Endothelial cell of umbilical vein (primary cell): ENCODE data around the gene ANO6. TPM values are rescaled to one million over a fixed set of nuclear protein-coding genes. Genes with fewer than 3 reads are reported as not detected.

ENCODE experiments used
- BruUV-seq: library from RNA; stranded (reverse); fragments of 400-500 nt; replicated peaks from 2 replicates; lab custom pipeline; 2021; lab: Mats Ljungman, UMichigan
- CTCF ChIA-PET: fragments of 300-600, 350-600 bp; sonication (Branson Sonifier 250); formaldehyde crosslinking; loops from one replicate; lab custom pipeline; 2021; ENCODE audit warnings: antibody characterized with exemption, inconsistent platforms; lab: Charles Lee
- POLR2A ChIA-PET: fragments of 300-600, 350-600 bp; sonication (Branson Sonifier 250); formaldehyde crosslinking; loops from one replicate; lab custom pipeline; 2021; ENCODE audit warnings: antibody characterized with exemption, inconsistent platforms; lab: Charles Lee
- DNase-seq: peaks from one replicate; pipeline ENCODE4 v3.0.0-alpha.2; 2011; ENCODE audit warnings: low read depth, low spot score
- FAIRE-seq: peaks from 2 replicates; lab custom pipeline; 2011; peaks lifted over from hg19 to GRCh38; lab: Jason Lieb, UNC
- H2AFZ ChIP-seq: 2 replicates; pipeline ENCODE4 v1.6.0; 2012; ENCODE audit warnings: low read depth, low read length, control low read depth, inconsistent platforms
- H3K27ac ChIP-seq: 2 replicates; pipeline ENCODE4 v1.5.1; 2011; ENCODE audit warnings: low read depth, mild to moderate bottlenecking, control low read depth, low read length, moderate library complexity; ENCODE audit not compliant: insufficient read depth
- H3K27me3 ChIP-seq, 2 experiments: 2 replicates each; pipeline versions ENCODE4 v1.6.0 to v1.6.1; 2011; ENCODE audit warnings: low read length in 2 of 2, mixed read lengths in 1 of 2; ENCODE audit not compliant: control insufficient read depth in 2 of 2, insufficient read depth in 2 of 2
- H3K36me3 ChIP-seq, 2 experiments: 2 replicates in 1 of 2; 3 replicates in 1 of 2; pipeline ENCODE4 v1.5.1; 2011; ENCODE audit warnings: low read length in 2 of 2, mild to moderate bottlenecking in 1 of 2, moderate library complexity in 1 of 2; ENCODE audit not compliant: control insufficient read depth in 2 of 2, insufficient read depth in 2 of 2; ENCODE audit errors: extremely low read depth in 1 of 2
- H3K4me1 ChIP-seq: 3 replicates; pipeline ENCODE4 v1.5.1; 2011; ENCODE audit warnings: mild to moderate bottlenecking, low read length; ENCODE audit not compliant: control insufficient read depth, insufficient read depth; ENCODE audit errors: extremely low read depth
- H3K4me2 ChIP-seq: 2 replicates; pipeline ENCODE4 v1.6.1; 2011; ENCODE audit warnings: low read length, control low read depth, mixed read lengths; ENCODE audit not compliant: insufficient read depth
- H3K4me3 ChIP-seq, 3 experiments: fragments of 200-600 bp in 1 of 3; sonication (generic), shearing (Covaris generic) in 1 of 3; replicated peaks in 1 of 3; 2 replicates each; pipeline ENCODE4 v1.5.1; 2011 to 2016; ENCODE audit warnings: control low read depth in 3 of 3, low read length in 3 of 3, mild to moderate bottlenecking in 2 of 3, inconsistent platforms in 1 of 3, low read depth in 1 of 3, moderate library complexity in 1 of 3; ENCODE audit not compliant: insufficient read depth in 1 of 3
- H3K79me2 ChIP-seq: 2 replicates; pipeline ENCODE4 v1.6.0; 2012; ENCODE audit warnings: low read length, inconsistent platforms; ENCODE audit not compliant: control insufficient read depth, insufficient read depth
- H3K9ac ChIP-seq: replicated peaks from 2 replicates; pipeline ENCODE3; 2011; ENCODE audit warnings: low read length, control low read depth; ENCODE audit not compliant: insufficient read depth; ENCODE audit errors: extremely low read depth
- H3K9me1 ChIP-seq: replicated peaks from 3 replicates; pipeline ENCODE4 v1.6.0; 2011; ENCODE audit warnings: mild to moderate bottlenecking, low read length; ENCODE audit not compliant: control insufficient read depth, insufficient read depth; ENCODE audit errors: extremely low read depth
- H3K9me3 ChIP-seq: replicated peaks from 2 replicates; pipeline ENCODE4 v1.5.1; 2012; ENCODE audit warnings: low read length, inconsistent platforms; ENCODE audit not compliant: control insufficient read depth, insufficient read depth
- H4K20me1 ChIP-seq: replicated peaks from 2 replicates; pipeline ENCODE3; 2011; ENCODE audit warnings: mild to moderate bottlenecking, low read length; ENCODE audit not compliant: control insufficient read depth, insufficient read depth; ENCODE audit errors: extremely low read depth
- EZH2 ChIP-seq: IDR thresholded peaks from 2 replicates; pipeline ENCODE4 v1.6.1; 2012; ENCODE audit warnings: borderline replicate concordance, low read depth, mild to moderate bottlenecking, moderate library complexity, low read length, inconsistent platforms; ENCODE audit not compliant: severe bottlenecking
- FOS ChIP-seq: IDR thresholded peaks from 2 replicates; pipeline ENCODE4 v1.6.1; 2011; ENCODE audit warnings: mild to moderate bottlenecking, low read length, moderate library complexity, borderline replicate concordance; ENCODE audit not compliant: insufficient read depth
- GATA2 ChIP-seq: IDR thresholded peaks from 2 replicates; pipeline ENCODE4 v1.7.0; 2011; ENCODE audit warnings: low read depth, mild to moderate bottlenecking, moderate library complexity, mixed read lengths, low read length; ENCODE audit not compliant: insufficient read length, insufficient read depth
- JUN ChIP-seq: IDR thresholded peaks from 2 replicates; pipeline ENCODE4 v1.6.1; 2011; ENCODE audit warnings: borderline replicate concordance, low read depth; ENCODE audit not compliant: insufficient read length, insufficient read depth
- MYC ChIP-seq: IDR thresholded peaks from one replicate; pipeline ENCODE4 v1.6.1; 2011; ENCODE audit warnings: mild to moderate bottlenecking, low read depth, low read length
- POLR2A ChIP-seq: IDR thresholded peaks from 2 replicates; pipeline ENCODE4 v1.6.1; 2012; ENCODE audit warnings: low read depth, mild to moderate bottlenecking, control low read depth, low read length
- POLR2AphosphoS5 ChIP-seq: IDR thresholded peaks from 2 replicates; pipeline ENCODE4 v1.6.1; 2012; ENCODE audit warnings: low read depth, mild to moderate bottlenecking, control low read depth, low read length, moderate library complexity; ENCODE audit not compliant: insufficient read depth
- dilution Hi-C: fragments of 300-500 bp; cut with MboI; formaldehyde crosslinking; loops from one replicate; pipeline ENCODE4 v1.15.0; 2019; ENCODE audit warnings: low sequenced_read_pairs; ENCODE audit not compliant: extremely low pct_ligation_motif_present
- intact Hi-C: fragments of 100-400 bp; cut with micrococcal nuclease; formaldehyde crosslinking; loops from one replicate; pipeline ENCODE4 v1.10.0; 2022
- polyA plus RNA-seq, 4 experiments: library from polyadenylated mRNA; depleted of rRNA in 3 of 4; stranded (reverse) in 3 of 4; unstranded in 1 of 4; fragments of >200 nt; gene quantifications; 2 replicates each; pipeline versions ENCODE4 v1.2.1 to v1.2.3, GENCODE V29; 2011 to 2012; ENCODE audit warnings: missing spikeins in 1 of 4
- total RNA-seq: library from RNA; stranded (reverse); gene quantifications from 2 replicates; pipeline ENCODE4 v1.2.3, GENCODE V29; 2021
- TF ChIP-seq, protein P1 (sequence below): IDR thresholded peaks from 2 replicates; pipeline ENCODE4 v1.6.1; 2011; ENCODE audit not compliant: insufficient read depth, insufficient read length
- TF ChIP-seq, protein P2 (sequence below), 2 donors: IDR thresholded peaks; 1 replicate in 1 of 2; 2 replicates in 1 of 2; pipeline ENCODE4 v1.5.1; 2011; ENCODE audit warnings: low read length in 2 of 2, mild to moderate bottlenecking in 2 of 2, moderate library complexity in 2 of 2, control low read depth in 1 of 2, inconsistent platforms in 1 of 2, low read depth in 1 of 2; ENCODE audit not compliant: insufficient read depth in 1 of 2; ENCODE audit errors: extremely low read depth in 1 of 2

ANO6 gene
- total and polyA plus RNA-seq, 2 donors (not counting 3 experiments of a cell fraction or from before 2014, with no cell fraction given): 21.3 to 67.6 TPM

DNA sequence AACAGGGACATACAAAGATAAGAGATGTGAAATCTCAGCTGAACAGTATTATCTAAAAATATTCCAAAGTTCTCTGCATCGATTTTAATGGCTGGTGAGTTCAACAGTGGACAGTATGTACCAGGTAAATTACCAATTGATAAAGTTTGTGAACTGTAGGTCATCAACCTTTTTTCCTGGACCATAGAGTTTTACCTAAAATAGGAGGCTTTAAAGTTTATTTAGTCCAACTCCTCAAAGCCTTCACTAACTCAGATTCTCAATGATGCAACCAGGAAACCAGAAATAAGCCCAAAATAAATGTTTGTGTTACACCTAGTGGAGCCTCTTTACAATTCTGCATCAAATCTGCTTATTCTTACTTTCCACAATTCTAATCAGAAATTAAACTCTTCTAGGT is 205.8 kb downstream of the ANO6 start:
- no peak overlapping the region for H3K4me2 ChIP-seq
- H3K9me3 ChIP-seq: no peaks in the 10 kb centered on the region
- DNase-seq (no peak), FAIRE-seq (no peak)
- BruUV-seq: no TSS peak
- no peak overlapping the region for H3K27ac ChIP-seq
- H3K79me2 ChIP-seq: no peaks in the 10 kb centered on the region
- intact Hi-C loops: no loop called here
- dilution Hi-C loops: no loop called here
- POLR2A ChIA-PET: no interaction called here
- H3K9me1 ChIP-seq: no peaks in the 10 kb centered on the region
- H3K27me3 ChIP-seq: no peaks in the 10 kb centered on the region
- H3K36me3 ChIP-seq: peaks cover 4 to 14% of the 10 kb centered on the region in 2 experiments
- no peak overlapping the region for H3K9ac ChIP-seq
- CTCF ChIA-PET: interaction anchor here (0.9 to 1.2 kb wide), 2 partner anchors 238 to 251 kb away, joined by 3 to 4 read pairs; no protein-coding TSS in a partner anchor
- no peak overlapping the region for H2AFZ ChIP-seq
- H4K20me1 ChIP-seq: no peaks in the 10 kb centered on the region
- TF ChIP-seq JUN: no peak
- TF ChIP-seq EZH2: no peak
- no peak for TF ChIP-seq MYC
- no peak for TF ChIP-seq FOS
- TF ChIP-seq GATA2: no peak
- TF ChIP-seq POLR2A: no peak
- no peak for TF ChIP-seq POLR2AphosphoS5
- TF ChIP-seq, protein P1, sequence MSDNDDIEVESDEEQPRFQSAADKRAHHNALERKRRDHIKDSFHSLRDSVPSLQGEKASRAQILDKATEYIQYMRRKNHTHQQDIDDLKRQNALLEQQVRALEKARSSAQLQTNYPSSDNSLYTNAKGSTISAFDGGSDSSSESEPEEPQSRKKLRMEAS: no peak
- TF ChIP-seq, protein P2, sequence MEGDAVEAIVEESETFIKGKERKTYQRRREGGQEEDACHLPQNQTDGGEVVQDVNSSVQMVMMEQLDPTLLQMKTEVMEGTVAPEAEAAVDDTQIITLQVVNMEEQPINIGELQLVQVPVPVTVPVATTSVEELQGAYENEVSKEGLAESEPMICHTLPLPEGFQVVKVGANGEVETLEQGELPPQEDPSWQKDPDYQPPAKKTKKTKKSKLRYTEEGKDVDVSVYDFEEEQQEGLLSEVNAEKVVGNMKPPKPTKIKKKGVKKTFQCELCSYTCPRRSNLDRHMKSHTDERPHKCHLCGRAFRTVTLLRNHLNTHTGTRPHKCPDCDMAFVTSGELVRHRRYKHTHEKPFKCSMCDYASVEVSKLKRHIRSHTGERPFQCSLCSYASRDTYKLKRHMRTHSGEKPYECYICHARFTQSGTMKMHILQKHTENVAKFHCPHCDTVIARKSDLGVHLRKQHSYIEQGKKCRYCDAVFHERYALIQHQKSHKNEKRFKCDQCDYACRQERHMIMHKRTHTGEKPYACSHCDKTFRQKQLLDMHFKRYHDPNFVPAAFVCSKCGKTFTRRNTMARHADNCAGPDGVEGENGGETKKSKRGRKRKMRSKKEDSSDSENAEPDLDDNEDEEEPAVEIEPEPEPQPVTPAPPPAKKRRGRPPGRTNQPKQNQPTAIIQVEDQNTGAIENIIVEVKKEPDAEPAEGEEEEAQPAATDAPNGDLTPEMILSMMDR (IDR thresholded peaks at IDR 0.05; ENCODE audit: extremely low read depth in 1 of 2, insufficient read depth in 1 of 2, low read depth in 1 of 2, low read length in 2 of 2): no peak
- H3K4me3 ChIP-seq: no peak overlapping the region
- no peaks in the 10 kb centered on the region for H3K4me1 ChIP-seq
